Measurements from ENCODE around the gene RNASE12. TPM values are rescaled to one million over a fixed set of nuclear protein-coding genes. Genes with fewer than 3 reads are reported as not detected.

The RNASE12 gene
- total RNA-seq, 2 donors from 2014 or later, result not detected

DNA sequence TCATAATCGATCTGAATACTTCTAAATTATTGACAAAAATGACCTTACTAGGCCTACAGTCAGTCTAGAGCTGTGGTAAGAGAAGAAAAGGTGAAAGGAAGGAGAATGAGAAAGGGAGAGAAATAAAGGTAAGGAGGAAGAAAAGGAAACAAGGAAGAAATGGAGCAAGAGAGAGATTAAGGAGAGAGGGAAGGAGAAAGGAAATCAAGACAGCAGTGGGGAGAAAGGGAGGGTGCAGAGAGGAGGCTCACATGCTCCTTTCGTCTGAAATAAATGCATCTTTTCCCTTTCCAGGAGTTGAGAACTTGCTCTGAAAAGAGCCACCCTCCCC, 34.0 kb downstream of the RNASE12 start:
- intact Hi-C loops (cut with DNase I), result no loop called here
- DNase-seq (ENCODE audit: low spot score), result no peak

DNA sequence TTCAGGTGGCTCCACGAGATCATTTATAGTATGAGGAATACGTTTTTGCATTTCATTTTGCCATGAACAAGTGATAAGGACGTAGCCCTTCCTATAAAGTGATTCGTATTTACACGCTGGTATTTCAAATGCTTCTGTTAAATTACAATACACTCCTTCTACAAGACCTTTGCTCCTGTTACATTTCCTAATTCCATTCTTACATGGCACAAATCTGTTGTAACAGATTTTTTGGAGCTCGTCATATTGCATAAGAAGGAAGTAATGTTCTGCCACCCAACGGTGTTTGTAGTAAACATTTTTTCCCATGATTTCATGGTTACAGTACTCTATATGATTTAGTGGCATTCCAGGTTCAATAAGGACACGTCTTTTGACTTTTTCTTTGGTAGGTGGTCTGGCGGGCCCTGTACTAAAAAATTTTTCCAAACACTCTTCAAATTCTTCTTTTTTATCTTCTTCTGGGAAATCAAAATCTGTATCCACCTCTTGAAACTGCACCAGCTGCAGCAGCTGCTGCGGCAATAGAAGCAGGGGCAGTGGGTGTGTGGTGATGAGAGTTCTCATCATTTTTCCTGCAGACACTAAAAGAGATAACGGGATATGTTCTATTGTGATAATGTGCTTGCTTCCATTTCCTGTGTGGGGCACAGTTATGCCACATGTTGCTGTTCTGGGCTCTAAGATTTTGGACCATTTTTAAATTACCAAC, 34.5 kb downstream of the RNASE12 start:
- intact Hi-C loops (cut with DNase I), result no loop called here
- DNase-seq (ENCODE audit: low spot score), result no peak

DNA sequence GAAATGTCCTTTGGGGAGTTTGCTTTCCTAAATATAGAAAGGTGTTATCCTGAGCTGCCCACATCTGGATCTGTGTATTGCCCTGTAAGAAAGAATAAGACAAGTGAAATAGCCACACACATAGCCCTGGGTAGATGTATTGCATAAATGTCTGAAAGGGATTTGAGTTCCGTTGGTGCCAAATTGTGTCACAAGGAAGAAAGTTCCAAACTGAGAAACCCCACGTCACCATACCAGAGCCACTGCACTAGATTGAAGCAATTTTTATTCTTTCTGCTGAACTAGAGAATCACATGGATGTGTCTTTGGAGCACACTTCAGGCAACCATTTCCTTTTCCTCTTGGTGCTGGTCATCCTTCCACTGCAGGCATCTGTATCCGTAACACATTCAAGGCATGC, 35.3 kb downstream of the RNASE12 start:
- intact Hi-C loops (cut with DNase I), result no loop called here
- no peak for DNase-seq (ENCODE audit: low spot score)

DNA sequence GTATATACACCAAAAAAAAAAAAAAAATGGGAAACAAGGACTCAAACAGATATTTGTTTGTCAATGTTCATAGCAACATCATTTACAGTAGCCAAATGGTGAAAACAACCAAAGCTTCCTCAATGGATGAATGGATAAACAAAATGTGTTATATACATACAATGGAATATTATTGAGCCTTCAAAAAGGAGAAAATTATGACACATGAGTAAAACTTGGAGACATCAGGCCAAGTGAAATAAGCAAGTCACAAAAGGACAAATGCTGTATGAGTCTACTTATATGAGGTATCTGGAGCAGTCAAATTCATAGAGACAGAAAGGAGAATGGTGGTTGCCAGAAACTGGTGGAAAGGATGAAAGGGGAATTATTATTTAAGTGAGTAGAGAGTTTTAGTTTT, 38.2 kb downstream of the RNASE12 start:
- DNase-seq (ENCODE audit: low spot score), result no peak
- intact Hi-C loops (cut with DNase I), result no loop called here

DNA sequence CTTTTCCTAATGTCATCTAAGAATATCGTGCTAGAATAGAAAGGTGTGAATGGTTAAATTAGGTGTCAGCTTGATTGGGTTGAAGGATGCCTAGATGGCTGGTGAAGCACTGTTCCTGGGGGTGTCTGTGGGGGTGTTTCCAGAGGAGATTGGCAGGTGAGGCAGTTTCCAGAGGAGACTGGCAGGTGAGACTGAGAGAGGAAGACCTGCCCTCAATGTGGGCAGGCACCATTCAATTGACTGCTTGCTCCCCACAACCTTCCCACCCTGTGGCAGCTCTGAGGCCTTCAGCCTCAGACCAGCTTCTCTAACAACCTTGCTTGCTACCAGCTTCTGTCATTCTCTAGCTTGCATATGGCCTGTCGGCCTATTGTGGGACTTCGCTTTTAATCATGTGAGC, 39.6 kb downstream of the RNASE12 start:
- intact Hi-C loops (cut with DNase I), result no loop called here
- no peak for DNase-seq (ENCODE audit: low spot score)

DNA sequence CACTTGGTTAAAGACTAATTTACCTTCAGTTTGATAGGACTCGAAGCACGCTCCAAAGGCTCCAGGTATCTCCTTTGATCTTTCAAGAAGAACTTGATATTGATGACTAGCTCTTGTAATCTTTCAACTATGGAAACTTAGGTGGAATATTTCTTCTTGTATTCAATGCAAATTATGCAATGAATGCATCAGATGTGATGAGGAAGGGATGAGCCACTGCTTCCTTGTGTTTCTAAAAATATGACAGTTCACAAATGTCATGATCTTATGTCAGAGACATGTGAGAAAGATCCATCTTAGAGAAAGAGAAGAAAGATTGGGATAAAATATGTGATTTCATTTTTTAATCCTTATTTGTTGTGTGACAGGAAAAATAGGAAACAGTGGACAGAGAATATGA, 40.2 kb downstream of the RNASE12 start:
- DNase-seq (ENCODE audit: low spot score), result no peak
- intact Hi-C loops (cut with DNase I), result no loop called here

DNA sequence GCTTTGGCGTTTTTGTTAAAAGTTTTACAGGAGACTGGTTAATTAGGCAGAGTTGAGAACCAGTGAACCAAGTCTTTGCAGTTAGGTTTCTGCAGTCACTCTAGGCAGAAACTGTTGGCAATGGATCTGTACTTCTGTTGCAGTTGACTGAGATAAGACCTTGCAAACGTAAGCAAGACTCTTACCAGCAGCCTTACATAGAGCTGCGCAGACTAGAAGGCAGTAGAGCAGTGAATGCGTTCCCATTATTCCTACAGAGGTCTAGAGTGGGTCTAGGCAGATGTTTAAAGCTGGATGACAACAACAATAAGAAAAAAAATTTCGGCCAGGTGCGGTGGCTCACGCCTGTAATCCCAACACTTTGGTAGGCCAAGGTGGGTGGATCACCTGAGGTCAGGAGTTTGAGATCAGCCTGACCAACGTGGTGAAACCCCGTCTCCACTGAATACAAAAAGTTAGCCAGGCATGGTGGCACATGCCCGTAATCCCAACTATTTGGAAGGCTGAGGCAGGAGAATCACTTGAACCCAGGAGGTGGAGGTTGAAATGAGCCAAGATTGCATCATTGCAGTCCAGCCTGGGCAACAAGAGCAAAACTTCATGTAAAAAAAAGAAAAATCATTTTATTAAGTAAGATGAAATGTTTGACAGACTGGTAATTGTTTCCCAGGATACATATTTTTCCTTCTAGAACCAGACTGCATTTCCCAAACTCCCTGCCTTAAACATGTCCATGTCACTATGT, 42.6 kb downstream of the RNASE12 start:
- intact Hi-C loops (cut with DNase I), result no loop called here
- no peak for DNase-seq (ENCODE audit: low spot score)

DNA sequence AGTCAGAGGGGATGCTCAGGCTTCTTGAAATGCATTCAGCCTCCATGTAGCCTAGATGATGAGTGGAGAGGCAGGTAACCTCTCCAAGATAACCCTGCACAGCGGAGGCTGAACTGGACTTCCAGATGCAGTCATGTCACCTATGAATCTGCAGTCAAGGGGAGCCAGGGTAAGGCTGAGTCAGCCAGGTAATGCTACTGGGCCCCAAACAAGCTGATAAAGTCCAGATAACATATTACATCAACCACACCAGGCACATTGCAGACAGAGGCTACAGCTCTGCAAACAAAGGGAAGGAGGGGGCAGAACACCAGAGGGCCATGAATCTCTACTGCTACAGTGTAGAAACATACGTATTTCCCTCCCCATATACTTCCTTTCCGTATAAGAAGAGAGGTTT, 44.3 kb downstream of the RNASE12 start:
- intact Hi-C loops (cut with DNase I), result no loop called here
- DNase-seq (ENCODE audit: low spot score), result no peak

Other genes with a start within 250 kb of the RNASE12 start
- 10 to 100 TPM; 11.9 to 15.5 TPM for gene PARP2, start 247.7 kb downstream of the RNASE12 start, total RNA-seq
- 10 to 100 TPM; 36.1 to 38.7 TPM for gene TEP1, start 177.9 kb downstream of the RNASE12 start, total RNA-seq
- 1 to 10 TPM in 1 of 2 donors, under 1 TPM in 1; 0.52 to 1.2 TPM for gene KLHL33, start 155.2 kb downstream of the RNASE12 start, total RNA-seq
- gene OSGEP, start 136.6 kb downstream of the RNASE12 start, total RNA-seq, result 10 to 100 TPM; 24.4 to 28.7 TPM
- 10 to 100 TPM; 74.3 to 96.2 TPM for gene APEX1, start 136.2 kb downstream of the RNASE12 start, total RNA-seq
- 10 to 100 TPM; 25.3 to 27.5 TPM for gene PIP4P1, start 129.9 kb downstream of the RNASE12 start, total RNA-seq
- 10 to 100 TPM; 17.1 to 34.1 TPM for gene PNP, start 122.0 kb downstream of the RNASE12 start, total RNA-seq
- under 1 TPM in 1 of 2 donors, not detected in 1; 0.62 TPM for gene RNASE10, start 85.8 kb downstream of the RNASE12 start, total RNA-seq
- gene RNASE9, start 30.3 kb downstream of the RNASE12 start, total RNA-seq, result not detected
- not detected for gene RNASE11, start 3.4 kb downstream of the RNASE12 start, total RNA-seq
- not detected for gene OR6S1, start 50.3 kb upstream of the RNASE12 start, total RNA-seq
- gene RNASE4, start 93.2 kb upstream of the RNASE12 start, total RNA-seq, result 10 to 100 TPM; 42.3 to 44.3 TPM
- gene ANG, start 97.4 kb upstream of the RNASE12 start, total RNA-seq, result 10 to 100 TPM; 11.5 to 18.0 TPM
- not detected for gene EDDM3A, start 154.5 kb upstream of the RNASE12 start, total RNA-seq
- not detected for gene EDDM3B, start 177.0 kb upstream of the RNASE12 start, total RNA-seq
- 10 to 100 TPM in 1 of 2 donors, 1 to 10 TPM in 1; 7.0 to 16.3 TPM for gene RNASE6, start 189.9 kb upstream of the RNASE12 start, total RNA-seq
- gene RNASE1, start 211.5 kb upstream of the RNASE12 start, total RNA-seq, result 100 to 1,000 TPM; 222 to 363 TPM